Activated effector memory CD4-positive, alpha-beta T cell treated with anti-CD3 and anti-CD28 coated beads, Interleukin-2, amount 50 U/mL, for 16 hours (primary cell): ENCODE data around the gene RBMS1.

ENCODE experiments used
- DNase-seq: peaks from one replicate; pipeline ENCODE4 v3.0.0-alpha.2; 2020

RBMS1 gene

GRCh38 chr2:160241251-160242137 is 252.1 kb downstream of the RBMS1 start:
- no peak for DNase-seq

GRCh38 chr2:160239436-160239835 is 254.2 kb downstream of the RBMS1 start:
- no peak for DNase-seq

- no peak for DNase-seq
Observed at GRCh38 chr2:160238392-160238791, 255.2 kb downstream of the RBMS1 start.

- DNase-seq = no peak
Observed at GRCh38 chr2:160232905-160233475, 260.6 kb downstream of the RBMS1 start.

GRCh38 chr2:160229591-160229990 is 264.0 kb downstream of the RBMS1 start:
- no peak for DNase-seq

GRCh38 chr2:160228141-160228917 is 265.3 kb downstream of the RBMS1 start:
- no peak for DNase-seq

DNA sequence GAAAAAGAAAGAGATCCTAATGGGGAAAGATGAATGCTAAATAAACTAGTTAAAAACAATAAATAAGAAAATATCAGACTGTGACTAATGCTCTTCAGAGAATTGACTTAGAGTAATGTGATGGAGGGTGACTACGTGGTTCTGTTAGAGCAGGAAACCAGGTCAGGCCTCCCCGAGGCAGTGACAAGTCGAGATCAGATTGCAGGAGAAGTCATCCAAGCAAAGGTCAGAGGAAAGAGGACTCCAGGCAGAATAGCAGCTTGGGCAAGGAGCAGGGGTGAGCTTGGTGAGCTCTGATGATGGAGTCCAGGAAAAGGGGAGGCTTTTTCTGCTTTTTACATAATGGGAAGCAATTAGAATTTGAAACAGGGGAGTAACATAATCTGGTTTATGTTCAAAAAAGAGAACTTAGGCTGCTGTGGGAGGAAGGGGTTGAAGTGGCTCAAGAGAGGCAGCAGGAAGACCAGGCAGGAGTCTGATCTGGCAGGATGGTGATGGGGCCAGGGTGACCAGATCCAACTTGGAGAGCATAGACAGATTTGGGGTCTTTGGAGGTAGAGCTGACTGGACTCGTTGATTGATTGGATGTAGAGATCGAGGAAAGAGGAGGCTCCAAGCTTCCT is 266.2 kb downstream of the RBMS1 start:
- DNase-seq = no peak

DNA sequence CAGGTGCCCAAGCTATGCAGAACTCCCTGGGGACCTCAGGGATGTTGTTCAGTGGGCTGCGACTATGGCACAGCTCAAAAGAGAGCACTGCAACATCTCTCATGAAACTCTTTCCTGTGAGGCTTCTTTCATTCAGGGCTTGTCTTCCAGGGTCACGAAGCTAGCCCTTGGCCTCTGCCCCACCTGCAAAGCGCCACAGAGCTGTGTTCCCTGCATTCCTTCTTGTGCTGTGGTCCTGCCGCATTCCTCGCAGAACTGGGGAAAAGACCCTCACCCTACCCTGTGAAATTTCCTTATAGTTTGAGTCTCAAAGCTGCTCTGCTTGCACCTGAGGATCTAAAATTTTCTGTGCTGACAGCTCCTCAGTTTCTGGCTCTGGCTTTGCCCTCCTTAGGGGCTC is 267.2 kb downstream of the RBMS1 start:
- no peak for DNase-seq

DNA sequence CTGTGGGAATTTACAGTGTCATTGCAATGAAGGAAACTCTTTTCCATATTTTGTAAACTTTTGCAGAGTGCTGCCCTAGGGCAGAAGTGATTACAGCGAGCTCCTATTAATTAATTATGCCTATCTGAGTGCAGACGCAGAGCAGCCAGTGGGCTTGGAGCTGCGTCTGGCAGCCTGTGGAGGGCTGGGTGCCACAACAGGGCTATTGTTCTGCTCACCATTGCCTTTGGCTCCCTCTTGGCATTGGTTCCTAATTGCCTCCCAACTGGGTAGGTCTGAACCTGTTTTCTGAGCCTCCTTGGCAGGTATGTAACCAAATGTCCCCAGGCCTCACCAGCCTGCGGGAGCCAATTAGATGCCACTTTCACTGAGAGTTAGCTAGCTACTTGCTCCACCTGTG is 267.9 kb downstream of the RBMS1 start:
- no peak for DNase-seq

DNA sequence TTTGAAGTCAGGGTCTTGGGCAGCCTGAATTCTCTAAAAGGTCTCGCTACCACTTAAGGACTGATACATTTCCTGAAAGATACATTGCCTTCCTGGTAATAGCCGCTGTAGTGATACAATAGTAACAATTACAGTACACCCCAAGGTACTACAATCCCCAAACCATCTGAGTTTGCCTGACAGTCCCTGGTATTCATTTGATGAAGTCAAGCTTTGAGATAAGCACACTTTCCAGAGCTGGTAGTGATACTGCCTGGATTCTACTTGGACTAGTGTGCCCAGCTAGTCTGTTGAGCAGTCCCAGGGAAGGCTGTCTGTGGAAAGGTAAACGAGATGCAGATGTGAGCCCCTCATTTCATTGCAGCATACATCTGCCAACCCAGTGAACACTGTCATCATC is 269.1 kb downstream of the RBMS1 start:
- DNase-seq = no peak

- peak; percentile 67 for DNase-seq
Observed at GRCh38 chr2:160224060-160224459, 269.5 kb downstream of the RBMS1 start.

- no peak for DNase-seq
Observed at GRCh38 chr2:160223560-160223959, 270.0 kb downstream of the RBMS1 start.

GRCh38 chr2:160222546-160223283 is 270.9 kb downstream of the RBMS1 start:
- no peak for DNase-seq
